ENCODE results near the gene TIMM22.

The TIMM22 gene

GRCh38 chr17:1022278-1023024, 25.5 kb downstream of the TIMM22 start:
- no peak for TF ChIP-seq CTCF (IDR thresholded peaks at IDR 0.05; ENCODE audit: insufficient read depth, missing control alignments)
- DNase-seq (ENCODE audit: insufficient read length, low spot score), result no peak
- no peak for FAIRE-seq

GRCh38 chr17:1024076-1024475, 27.1 kb downstream of the TIMM22 start:
- no peak for FAIRE-seq
- no peak for TF ChIP-seq CTCF (IDR thresholded peaks at IDR 0.05; ENCODE audit: insufficient read depth, missing control alignments)
- no peak for DNase-seq (ENCODE audit: insufficient read length, low spot score)

- TF ChIP-seq CTCF (IDR thresholded peaks at IDR 0.05; ENCODE audit: insufficient read depth, missing control alignments), result no peak
- no peak for FAIRE-seq
- DNase-seq (ENCODE audit: insufficient read length, low spot score), result no peak
Observed at GRCh38 chr17:1025733-1026598, 29.0 kb downstream of the TIMM22 start.

- no peak for TF ChIP-seq CTCF (IDR thresholded peaks at IDR 0.05; ENCODE audit: insufficient read depth, missing control alignments)
- FAIRE-seq (no peak), DNase-seq (ENCODE audit: insufficient read length, low spot score) (no peak)
Observed at GRCh38 chr17:1026599-1026975, 29.7 kb downstream of the TIMM22 start.

GRCh38 chr17:1027044-1027443, 30.1 kb downstream of the TIMM22 start:
- DNase-seq (ENCODE audit: insufficient read length, low spot score) (no peak), FAIRE-seq (no peak)
- no peak for TF ChIP-seq CTCF (IDR thresholded peaks at IDR 0.05; ENCODE audit: insufficient read depth, missing control alignments)

- FAIRE-seq, result no peak
- TF ChIP-seq CTCF (IDR thresholded peaks at IDR 0.05; ENCODE audit: insufficient read depth, missing control alignments), result no peak
- DNase-seq (ENCODE audit: insufficient read length, low spot score), result no peak
Observed at GRCh38 chr17:1029196-1029921, 32.4 kb downstream of the TIMM22 start.
